Cardiac septum (tissue), 1 donor: ENCODE measurements around the gene RALGPS1. TPM values are rescaled to one million over a fixed set of nuclear protein-coding genes. Genes with fewer than 3 reads are reported as not detected.

ENCODE experiments used
- DNase-seq: peaks from one replicate; pipeline ENCODE4 v3.0.0-alpha.2; 2020; ENCODE audit warnings: low spot score
- intact Hi-C: fragments of 100-400 bp; cut with DNase I; formaldehyde crosslinking; loops from one replicate; pipeline ENCODE4 v1.14.0; 2022
- total RNA-seq: library from RNA; stranded (reverse); fragmentation: NEBNext Ultra II Directional; extraction: Animal tissue kit (Norgen Biotek cat#: 25700); gene quantifications from one replicate; pipeline ENCODE4 v1.2.1, GENCODE V29; 2021
- donor health status: DM: no; HTN: no; CAD: no.

Gene RALGPS1
- total RNA-seq, 1 donor from 2014 or later: 21.8 TPM

GRCh38 chr9:127104581-127105311 is 190.2 kb downstream of the RALGPS1 start:
- intact Hi-C loops: no loop called here
- peak; percentile 85 for DNase-seq

GRCh38 chr9:127105805-127106465 is 191.4 kb downstream of the RALGPS1 start:
- intact Hi-C loops: no loop called here
- peak; percentile 43 for DNase-seq

- peak; percentile 15 for DNase-seq
- intact Hi-C loops: no loop called here
Measured at GRCh38 chr9:127106466-127106855, 191.9 kb downstream of the RALGPS1 start.

GRCh38 chr9:127107171-127107928 is 192.8 kb downstream of the RALGPS1 start:
- peak; percentile 35 for DNase-seq
- intact Hi-C loops: no loop called here

GRCh38 chr9:127107929-127108876 is 193.6 kb downstream of the RALGPS1 start:
- intact Hi-C loops: no loop called here
- DNase-seq: peak; percentile 68

GRCh38 chr9:127109212-127109711 is 194.7 kb downstream of the RALGPS1 start:
- DNase-seq: peak; percentile 27
- intact Hi-C loops: no loop called here

GRCh38 chr9:127112056-127112455 is 197.5 kb downstream of the RALGPS1 start:
- intact Hi-C loops: no loop called here
- DNase-seq: peak; percentile 81

- DNase-seq: peak; percentile 15
- intact Hi-C loops: no loop called here
Measured at GRCh38 chr9:127112735-127113161, 198.2 kb downstream of the RALGPS1 start.

GRCh38 chr9:127113191-127113972 is 198.8 kb downstream of the RALGPS1 start:
- peak; percentile 47 for DNase-seq
- intact Hi-C loops: no loop called here

- no peak for DNase-seq
- intact Hi-C loops: no loop called here
Measured at GRCh38 chr9:127114606-127115005, 200.0 kb downstream of the RALGPS1 start.

GRCh38 chr9:127116088-127116726 is 201.6 kb downstream of the RALGPS1 start:
- DNase-seq: no peak
- intact Hi-C loops: no loop called here

GRCh38 chr9:127116957-127117356 is 202.4 kb downstream of the RALGPS1 start:
- intact Hi-C loops: no loop called here

GRCh38 chr9:127117801-127118200 is 203.2 kb downstream of the RALGPS1 start:
- intact Hi-C loops: no loop called here

More at GRCh38 chr9:127116957-127117356, 202.4 kb downstream of the RALGPS1 start:
- DNase-seq: peak; percentile 74

GRCh38 chr9:127118597-127119319 is 204.2 kb downstream of the RALGPS1 start:
- DNase-seq: no peak

More at GRCh38 chr9:127117801-127118200, 203.2 kb downstream of the RALGPS1 start:
- DNase-seq: peak; percentile 31

GRCh38 chr9:127119320-127119709 is 204.7 kb downstream of the RALGPS1 start:
- intact Hi-C loops: no loop called here

More at GRCh38 chr9:127118597-127119319, 204.2 kb downstream of the RALGPS1 start:
- intact Hi-C loops: no loop called here

GRCh38 chr9:127121628-127122175 is 207.1 kb downstream of the RALGPS1 start:
- intact Hi-C loops: loop anchor here (2.0 to 5.0 kb wide), 2 partner anchors 65 to 89 kb away; no protein-coding TSS in a partner anchor
- peak; percentile 74 for DNase-seq

More at GRCh38 chr9:127119320-127119709, 204.7 kb downstream of the RALGPS1 start:
- peak; percentile 35 for DNase-seq
